Retinal pigment epithelial cell (primary cell): ENCODE measurements around the gene PDE5A.

ENCODE experiments used
- DNase-seq: peaks from one replicate; pipeline ENCODE4 v3.0.0-alpha.2; 2010; ENCODE audit warnings: low read depth
- H3K4me3 ChIP-seq: 2 replicates; pipeline ENCODE4 v1.5.1; 2011; ENCODE audit warnings: mild to moderate bottlenecking, low read length, control low read depth, moderate library complexity
- CTCF ChIP-seq: conservative IDR thresholded peaks from 2 replicates; pipeline ENCODE4 v1.5.1; 2011; ENCODE audit warnings: low read depth, low read length, control low read depth, inconsistent platforms

The PDE5A gene

GRCh38 chr4:119512398-119512797, 116.2 kb downstream of the PDE5A start:
- DNase-seq = no peak
- TF ChIP-seq CTCF = no peak
- no peak overlapping the region for H3K4me3 ChIP-seq

- TF ChIP-seq CTCF = no peak
- no peak overlapping the region for H3K4me3 ChIP-seq
- no peak for DNase-seq
Measured at GRCh38 chr4:119510395-119511149, 118.0 kb downstream of the PDE5A start.

- no peak overlapping the region for H3K4me3 ChIP-seq
- TF ChIP-seq CTCF = no peak
- DNase-seq = no peak
Measured at GRCh38 chr4:119508281-119508680, 120.3 kb downstream of the PDE5A start.

GRCh38 chr4:119506806-119507205, 121.8 kb downstream of the PDE5A start:
- no peak for TF ChIP-seq CTCF
- DNase-seq = no peak
- no peak overlapping the region for H3K4me3 ChIP-seq

- TF ChIP-seq CTCF = no peak
- no peak for DNase-seq
- no peak overlapping the region for H3K4me3 ChIP-seq
Measured at GRCh38 chr4:119504616-119505015, 124.0 kb downstream of the PDE5A start.

- no peak for DNase-seq
- TF ChIP-seq CTCF = no peak
- H3K4me3 ChIP-seq = no peak overlapping the region
Measured at GRCh38 chr4:119501740-119502139, 126.9 kb downstream of the PDE5A start.

- no peak for DNase-seq
- no peak for TF ChIP-seq CTCF
- H3K4me3 ChIP-seq = no peak overlapping the region
Measured at GRCh38 chr4:119498527-119498926, 130.1 kb downstream of the PDE5A start.
